Epithelial cell of prostate (primary cell): ENCODE measurements around the gene MBP.

ENCODE experiments used
- DNase-seq: peaks from one replicate; pipeline ENCODE4 v3.0.0-alpha.2; 2011; ENCODE audit warnings: low read depth, low spot score
- H3K27ac ChIP-seq: fragments of 450-650 bp; 2 replicates; pipeline ENCODE4 v1.5.1; 2017; ENCODE audit warnings: mild to moderate bottlenecking

MBP gene

DNA sequence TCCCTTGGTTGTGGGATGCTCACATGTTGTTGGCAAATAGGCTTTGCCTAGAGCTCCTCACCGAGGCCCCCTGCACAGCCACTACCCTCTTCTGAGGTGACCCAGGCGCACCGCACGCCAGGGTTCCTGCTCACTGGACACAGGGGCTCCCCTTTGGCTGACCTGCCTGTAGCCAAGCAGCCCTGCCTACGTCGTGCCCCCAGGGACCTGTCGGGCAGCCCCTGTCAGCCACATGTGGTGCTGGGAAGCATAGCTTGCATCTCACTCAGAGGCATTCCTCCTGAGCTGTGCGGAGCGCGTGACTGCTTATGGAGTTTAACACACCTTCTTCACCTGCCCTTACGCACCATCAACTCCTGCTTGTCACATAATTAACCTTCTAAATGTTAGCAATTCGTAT is 194.0 kb downstream of the MBP start:
- no peak for DNase-seq
- no peak overlapping the region for H3K27ac ChIP-seq

DNA sequence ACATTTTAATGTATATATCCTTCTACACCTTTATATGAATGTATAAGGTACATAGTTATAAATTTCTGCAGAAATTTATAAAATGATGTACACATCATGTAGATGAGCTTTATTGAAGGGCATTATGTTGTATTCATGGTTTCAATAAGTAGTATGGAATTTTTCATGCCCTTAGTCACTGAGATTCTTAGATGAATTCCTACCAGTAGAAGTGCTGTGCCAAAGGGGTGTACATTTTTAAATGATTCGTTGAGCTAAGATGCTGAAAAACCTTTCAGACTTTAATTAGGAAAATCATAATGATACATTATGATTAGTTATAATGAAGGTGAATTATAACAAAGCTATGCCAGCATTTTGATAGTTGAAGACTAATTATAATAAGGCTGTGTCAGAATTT is 195.0 kb downstream of the MBP start:
- H3K27ac ChIP-seq = no peak overlapping the region
- DNase-seq = no peak

DNA sequence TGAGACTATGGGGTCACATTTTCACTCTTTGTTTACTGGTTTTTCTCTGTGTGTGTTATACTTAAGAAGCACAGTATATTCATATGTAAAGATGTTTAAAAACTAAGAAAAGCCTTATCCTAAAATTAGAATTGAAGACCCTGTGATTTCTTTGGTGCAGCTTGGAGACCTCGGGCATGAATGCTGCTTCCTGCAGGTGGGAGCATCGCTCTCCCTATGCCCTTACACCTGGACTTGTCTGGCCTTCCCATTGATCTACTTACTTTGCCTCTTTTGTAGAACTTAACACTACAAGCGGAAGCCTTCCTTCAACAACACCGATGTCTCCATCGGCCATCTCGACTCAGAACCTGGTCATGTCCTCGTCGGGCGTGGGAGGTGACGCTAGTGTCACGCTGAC is 195.7 kb downstream of the MBP start:
- H3K27ac ChIP-seq = no peak overlapping the region
- no peak for DNase-seq

DNA sequence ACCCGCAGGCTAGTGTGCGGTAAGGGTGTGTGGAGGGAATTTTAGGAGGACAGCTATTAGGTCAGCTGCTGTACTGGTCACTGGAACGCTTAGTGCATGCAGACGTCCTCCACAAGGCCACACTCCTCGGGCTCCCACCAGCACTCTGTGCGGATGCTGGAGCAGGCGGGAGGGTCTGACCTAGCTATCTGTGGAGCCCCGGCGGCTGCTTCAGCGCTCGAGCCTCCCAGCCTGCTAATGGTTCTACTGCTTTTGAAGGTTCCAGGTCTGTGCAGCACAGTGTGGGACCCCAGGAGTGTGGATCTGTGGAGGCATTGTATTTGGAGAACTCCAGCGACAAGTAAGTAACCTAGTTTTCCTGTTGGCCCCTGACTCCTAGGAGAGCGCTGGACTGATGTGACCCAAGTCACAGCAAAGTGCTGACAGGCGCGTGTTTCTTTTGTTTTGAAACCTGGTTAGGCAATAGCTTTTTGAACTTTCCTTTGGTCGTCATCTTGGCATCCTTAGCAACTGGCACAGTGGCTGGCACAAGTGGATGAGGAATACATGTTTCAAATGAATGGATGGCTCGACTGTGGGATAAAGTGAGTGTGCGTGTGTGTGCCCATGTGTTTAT is 196.8 kb downstream of the MBP start:
- no peak overlapping the region for H3K27ac ChIP-seq
- no peak for DNase-seq

DNA sequence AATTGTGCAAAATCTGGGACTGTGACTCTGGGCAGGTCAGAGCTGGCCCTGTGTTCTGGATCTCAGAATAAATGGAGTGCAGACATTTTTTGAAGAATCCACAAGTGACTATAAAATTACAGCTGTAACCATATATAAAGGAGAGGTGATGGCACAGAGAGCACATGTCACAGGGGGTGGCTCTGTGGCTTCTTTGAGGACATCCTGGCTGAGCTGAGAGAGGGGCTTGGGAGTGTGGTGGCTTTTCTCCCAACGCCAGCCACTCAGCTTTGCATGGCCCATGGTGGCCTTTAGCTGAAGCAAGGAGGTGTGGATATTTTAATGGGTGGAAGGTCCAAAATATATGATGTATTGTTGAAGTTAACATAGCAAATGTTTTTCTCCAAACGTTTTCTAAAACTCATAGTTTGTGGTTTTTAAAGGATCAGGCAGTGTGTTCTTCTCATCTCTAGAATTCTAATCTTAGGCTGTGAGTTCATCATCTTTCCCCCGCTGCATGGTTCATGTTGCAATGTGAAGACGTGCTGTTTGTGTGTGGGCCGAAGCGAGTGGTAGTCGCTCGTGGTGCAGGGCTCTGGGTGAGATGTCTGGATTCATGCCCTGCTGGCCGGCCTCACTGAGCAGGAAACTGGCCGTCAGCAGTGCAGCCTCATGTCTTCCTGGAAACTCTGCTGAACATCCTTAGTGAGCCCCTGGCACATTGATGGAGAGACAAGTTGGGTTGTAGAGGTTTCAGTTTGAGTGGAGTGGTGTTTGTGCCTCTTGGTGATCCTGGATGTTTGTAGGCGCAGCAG is 200.4 kb downstream of the MBP start:
- no peak overlapping the region for H3K27ac ChIP-seq
- DNase-seq = no peak

DNA sequence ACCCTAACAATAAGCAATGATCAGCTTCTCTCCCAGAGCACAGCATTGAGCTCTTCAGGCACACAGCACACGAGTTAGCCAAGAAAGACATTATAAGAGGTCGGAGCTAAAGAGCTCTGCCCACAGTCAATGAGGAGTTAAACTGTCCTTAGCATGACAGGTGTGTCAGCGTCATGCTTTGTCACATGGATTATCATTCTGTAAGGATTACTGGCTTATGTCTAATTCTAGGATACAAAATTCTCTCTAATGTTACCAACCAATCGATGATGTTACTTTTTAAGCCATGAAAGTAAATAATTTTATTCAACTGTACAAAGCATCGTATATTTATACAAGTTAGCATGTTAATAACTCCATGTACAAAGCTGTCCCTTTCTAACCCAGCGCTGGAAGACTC is 201.4 kb downstream of the MBP start:
- H3K27ac ChIP-seq = no peak overlapping the region
- DNase-seq = no peak
